WTC11 (cell line): ENCODE measurements around the gene MAPT. TPM values are rescaled to one million over a fixed set of nuclear protein-coding genes. Genes with fewer than 3 reads are reported as not detected.
A peak's percentile ranks its signal among the peaks of the same experiment; 100 is the strongest.

ENCODE experiments used
- ATAC-seq: fragments of 200-7000 bp; cut with Tn5 transposase; 2 replicates; pipeline ENCODE4 v1.10.0; 2021; ENCODE audit warnings: mild to moderate bottlenecking, moderate library complexity
- CTCF ChIA-PET: fragments of 300-600 bp; sonication (Branson Sonifier 250); formaldehyde crosslinking; loops from one replicate; lab custom pipeline; 2021; ENCODE audit warnings: antibody characterized with exemption; lab: Charles Lee
- POLR2A ChIA-PET: fragments of 350-600 bp; sonication (Branson Sonifier 250); formaldehyde crosslinking; loops from one replicate; lab custom pipeline; 2021; ENCODE audit warnings: antibody characterized with exemption; lab: Charles Lee
- DNase-seq: peaks from one replicate; pipeline ENCODE4 v3.0.0; 2021; ENCODE audit warnings: low spot score
- H3K27ac Mint-ChIP-seq: 2 replicates; pipeline ENCODE4 v1.8.0; 2021; ENCODE audit warnings: mixed read lengths
- H3K27me3 Mint-ChIP-seq: 2 replicates; pipeline ENCODE4 v1.8.0; 2021; ENCODE audit warnings: low read depth, mild to moderate bottlenecking, moderate library complexity, mixed read lengths
- H3K36me3 Mint-ChIP-seq: 2 replicates; pipeline ENCODE4 v1.8.0; 2021; ENCODE audit warnings: mixed read lengths
- H3K4me1 Mint-ChIP-seq: 2 replicates; pipeline ENCODE4 v1.8.0; 2022; ENCODE audit warnings: mixed read lengths
- H3K4me3 Mint-ChIP-seq: 2 replicates; pipeline ENCODE4 v1.8.0; 2021; ENCODE audit warnings: mild to moderate bottlenecking, moderate library complexity, mixed read lengths
- H3K9me3 Mint-ChIP-seq: 2 replicates; pipeline ENCODE4 v1.8.0; 2021; ENCODE audit warnings: mixed read lengths
- CREM ChIP-seq: sonication (generic); formaldehyde crosslinking; IDR thresholded peaks from 2 replicates; pipeline ENCODE4 v1.8.1; 2022; ENCODE audit warnings: mild to moderate bottlenecking, missing genetic modification reagents, moderate library complexity
- ELF4 ChIP-seq: sonication (generic); formaldehyde crosslinking; IDR thresholded peaks from 2 replicates; pipeline ENCODE4 v1.8.1; 2022; ENCODE audit warnings: low read depth, mild to moderate bottlenecking, moderate library complexity, missing genetic modification reagents
- GABPB1 ChIP-seq: sonication (generic); formaldehyde crosslinking; IDR thresholded peaks from 2 replicates; pipeline ENCODE4 v1.8.1; 2023; ENCODE audit warnings: mild to moderate bottlenecking, missing genetic modification reagents
- GRHL2 ChIP-seq: fragments of 250-450 bp; sonication (Bioruptor Pico); IDR thresholded peaks from 2 replicates; pipeline ENCODE4 v1.8.0; 2022; ENCODE audit warnings: mild to moderate bottlenecking, moderate library complexity; ENCODE audit not compliant: insufficient replicate concordance, severe bottlenecking
- HMGA2 ChIP-seq: fragments of 250-450 bp; sonication (Bioruptor Pico); IDR thresholded peaks from 2 replicates; pipeline ENCODE4 v1.4.0; 2021; ENCODE audit warnings: mild to moderate bottlenecking, moderate library complexity
- JAZF1 ChIP-seq: fragments of 250-450 bp; sonication (Bioruptor Pico); IDR thresholded peaks from 2 replicates; pipeline ENCODE4 v1.9.0; 2021; ENCODE audit warnings: moderate library complexity, mild to moderate bottlenecking, inconsistent platforms
- MYBL2 ChIP-seq: sonication (generic); formaldehyde crosslinking; IDR thresholded peaks from 2 replicates; pipeline ENCODE4 v1.8.1; 2023; ENCODE audit warnings: mild to moderate bottlenecking, moderate library complexity, missing genetic modification reagents
- NR2C2 ChIP-seq: sonication (generic); formaldehyde crosslinking; IDR thresholded peaks from 2 replicates; pipeline ENCODE4 v1.8.0; 2022; ENCODE audit warnings: mild to moderate bottlenecking, missing genetic modification reagents
- OVOL2 ChIP-seq: fragments of 250-450 bp; sonication (Bioruptor Pico); IDR thresholded peaks from 2 replicates; pipeline ENCODE4 v1.9.0; 2021; ENCODE audit warnings: mild to moderate bottlenecking, borderline replicate concordance
- PRRX2 ChIP-seq: fragments of 250-450 bp; sonication (Bioruptor Pico); IDR thresholded peaks from 2 replicates; pipeline ENCODE4 v1.8.0; 2021; ENCODE audit warnings: mild to moderate bottlenecking
- SMAD4 ChIP-seq: sonication (generic); formaldehyde crosslinking; IDR thresholded peaks from 2 replicates; pipeline ENCODE4 v1.8.0; 2022; ENCODE audit warnings: mild to moderate bottlenecking, missing genetic modification reagents
- SP1 ChIP-seq: sonication (generic); formaldehyde crosslinking; conservative IDR thresholded peaks from 2 replicates; pipeline ENCODE4 v1.8.1; 2022; ENCODE audit warnings: missing genetic modification reagents
- ZBTB21 ChIP-seq: sonication (generic); formaldehyde crosslinking; IDR thresholded peaks from 2 replicates; pipeline ENCODE4 v1.8.1; 2023; ENCODE audit warnings: mild to moderate bottlenecking, missing genetic modification reagents, borderline replicate concordance
- ZNF671 ChIP-seq: fragments of 250-450 bp; sonication (Bioruptor Pico); IDR thresholded peaks from 2 replicates; pipeline ENCODE4 v1.8.0; 2021; ENCODE audit warnings: mild to moderate bottlenecking
- total RNA-seq: library from RNA; stranded (reverse); gene quantifications from 3 replicates; pipeline ENCODE4 v1.2.3, GENCODE V29; 2021
- TF ChIP-seq, protein P1 (sequence below): sonication (generic); formaldehyde crosslinking; conservative IDR thresholded peaks from 2 replicates; pipeline ENCODE4 v1.8.1; 2022; ENCODE audit warnings: mild to moderate bottlenecking, missing genetic modification reagents
- TF ChIP-seq, protein P2 (sequence below): fragments of 250-450 bp; sonication (Bioruptor Pico); IDR thresholded peaks from 2 replicates; pipeline ENCODE4 v2.1.2; 2022; ENCODE audit warnings: mild to moderate bottlenecking, moderate library complexity
- TF ChIP-seq, protein P3 (sequence below): sonication (generic); formaldehyde crosslinking; IDR thresholded peaks from 2 replicates; pipeline ENCODE4 v1.8.1; 2023; ENCODE audit warnings: mild to moderate bottlenecking, missing genetic modification reagents, borderline replicate concordance
- TF ChIP-seq, protein P4 (sequence below): sonication (generic); formaldehyde crosslinking; IDR thresholded peaks from 2 replicates; pipeline ENCODE4 v1.8.1; 2022; ENCODE audit warnings: missing genetic modification reagents, borderline replicate concordance
- TF ChIP-seq, protein P5 (sequence below): fragments of 250-450 bp; sonication (Bioruptor Pico); conservative IDR thresholded peaks from 2 replicates; pipeline ENCODE4 v1.9.0; 2021; ENCODE audit warnings: mild to moderate bottlenecking

The MAPT gene
- total RNA-seq, 1 experiment from 2014 or later, result 2.2 TPM

DNA sequence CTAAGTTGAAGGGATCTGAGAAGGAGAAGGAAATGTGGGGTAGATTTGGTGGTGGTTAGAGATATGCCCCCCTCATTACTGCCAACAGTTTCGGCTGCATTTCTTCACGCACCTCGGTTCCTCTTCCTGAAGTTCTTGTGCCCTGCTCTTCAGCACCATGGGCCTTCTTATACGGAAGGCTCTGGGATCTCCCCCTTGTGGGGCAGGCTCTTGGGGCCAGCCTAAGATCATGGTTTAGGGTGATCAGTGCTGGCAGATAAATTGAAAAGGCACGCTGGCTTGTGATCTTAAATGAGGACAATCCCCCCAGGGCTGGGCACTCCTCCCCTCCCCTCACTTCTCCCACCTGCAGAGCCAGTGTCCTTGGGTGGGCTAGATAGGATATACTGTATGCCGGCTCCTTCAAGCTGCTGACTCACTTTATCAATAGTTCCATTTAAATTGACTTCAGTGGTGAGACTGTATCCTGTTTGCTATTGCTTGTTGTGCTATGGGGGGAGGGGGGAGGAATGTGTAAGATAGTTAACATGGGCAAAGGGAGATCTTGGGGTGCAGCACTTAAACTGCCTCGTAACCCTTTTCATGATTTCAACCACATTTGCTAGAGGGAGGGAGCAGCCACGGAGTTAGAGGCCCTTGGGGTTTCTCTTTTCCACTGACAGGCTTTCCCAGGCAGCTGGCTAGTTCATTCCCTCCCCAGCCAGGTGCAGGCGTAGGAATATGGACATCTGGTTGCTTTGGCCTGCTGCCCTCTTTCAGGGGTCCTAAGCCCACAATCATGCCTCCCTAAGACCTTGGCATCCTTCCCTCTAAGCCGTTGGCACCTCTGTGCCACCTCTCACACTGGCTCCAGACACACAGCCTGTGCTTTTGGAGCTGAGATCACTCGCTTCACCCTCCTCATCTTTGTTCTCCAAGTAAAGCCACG lies 133.0 kb downstream of the MAPT start:
- no peaks in the 10 kb centered on the region for H3K9me3 Mint-ChIP-seq
- POLR2A ChIA-PET, result interaction anchor here (1.0 kb wide), 1 partner anchor 39 kb away, joined by 3 read pairs; no protein-coding TSS in a partner anchor
- H3K27ac Mint-ChIP-seq, result peak overlapping the region; percentile 82
- no peak overlapping the region for H3K4me3 Mint-ChIP-seq
- H3K36me3 Mint-ChIP-seq, result peaks cover 32% of the 10 kb centered on the region
- H3K4me1 Mint-ChIP-seq, result peaks cover 28% of the 10 kb centered on the region
- CTCF ChIA-PET, result interaction anchor here (0.5 to 2.0 kb wide), 5 partner anchors 17 to 899 kb away, joined by 3 to 9 read pairs (median 4); no protein-coding TSS in a partner anchor
- H3K27me3 Mint-ChIP-seq, result no peaks in the 10 kb centered on the region
- peak; percentile 8; the same call in 1 of the 2 replicates for ATAC-seq
- no peak for DNase-seq
- TF ChIP-seq OVOL2 (CRISPR knock-in tag), result no peak
- TF ChIP-seq, protein P1, sequence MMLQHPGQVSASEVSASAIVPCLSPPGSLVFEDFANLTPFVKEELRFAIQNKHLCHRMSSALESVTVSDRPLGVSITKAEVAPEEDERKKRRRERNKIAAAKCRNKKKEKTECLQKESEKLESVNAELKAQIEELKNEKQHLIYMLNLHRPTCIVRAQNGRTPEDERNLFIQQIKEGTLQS, result 0 out of 2 replicates have a peak, but pooled peaks have one; percentile 33

DNA sequence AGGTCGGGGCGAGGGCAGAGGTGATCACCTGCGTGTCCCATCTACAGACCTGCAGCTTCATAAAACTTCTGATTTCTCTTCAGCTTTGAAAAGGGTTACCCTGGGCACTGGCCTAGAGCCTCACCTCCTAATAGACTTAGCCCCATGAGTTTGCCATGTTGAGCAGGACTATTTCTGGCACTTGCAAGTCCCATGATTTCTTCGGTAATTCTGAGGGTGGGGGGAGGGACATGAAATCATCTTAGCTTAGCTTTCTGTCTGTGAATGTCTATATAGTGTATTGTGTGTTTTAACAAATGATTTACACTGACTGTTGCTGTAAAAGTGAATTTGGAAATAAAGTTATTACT lies 133.6 kb downstream of the MAPT start:
- ATAC-seq, result no peak
- H3K4me3 Mint-ChIP-seq, result no peak overlapping the region
- POLR2A ChIA-PET, result no interaction called here

DNA sequence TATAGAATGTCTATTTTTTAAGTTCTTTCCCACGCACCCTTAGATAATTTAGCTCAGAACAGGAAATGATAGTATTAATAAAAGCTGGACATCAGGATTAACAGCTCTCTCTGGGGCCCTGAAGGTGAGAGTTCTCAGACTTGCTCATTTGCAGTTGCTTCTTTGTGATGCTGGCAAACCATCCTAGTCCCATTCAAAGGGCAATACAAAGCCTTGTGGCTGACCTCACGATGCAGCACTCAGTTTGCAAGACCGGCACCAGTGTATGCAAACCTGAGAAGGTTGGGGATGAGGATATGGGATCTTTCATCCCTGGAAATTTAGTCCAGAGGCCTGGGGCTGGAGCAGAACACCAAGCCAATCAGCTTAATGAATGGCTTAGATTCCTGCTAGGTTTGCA lies 134.0 kb downstream of the MAPT start:
- H3K36me3 Mint-ChIP-seq, result peaks cover 42% of the 10 kb centered on the region
- no peaks in the 10 kb centered on the region for H3K27me3 Mint-ChIP-seq
- H3K4me3 Mint-ChIP-seq, result no peak overlapping the region
- peak overlapping the region; percentile 82; the same call in 1 of the 2 replicates for H3K27ac Mint-ChIP-seq
- ChIA-PET POLR2A (no interaction called here), CTCF (interaction anchor here (2.0 kb wide), 1 partner anchor 16 kb away, joined by 9 read pairs; no protein-coding TSS in a partner anchor)
- peaks cover 28% of the 10 kb centered on the region for H3K4me1 Mint-ChIP-seq
- no peak for ATAC-seq
- DNase-seq, result no peak
- no peaks in the 10 kb centered on the region for H3K9me3 Mint-ChIP-seq
- TF ChIP-seq SP1, result no peak
- TF ChIP-seq ZBTB21, result no peak
- TF ChIP-seq JAZF1 (CRISPR knock-in tag), result no peak
- TF ChIP-seq MYBL2, result no peak
- TF ChIP-seq NR2C2 (CRISPR knock-in tag), result no peak
- no peak for TF ChIP-seq ELF4 (CRISPR knock-in tag)
- no peak for TF ChIP-seq CREM (CRISPR knock-in tag)
- TF ChIP-seq GABPB1 (CRISPR knock-in tag), result no peak
- no peak for TF ChIP-seq HMGA2 (CRISPR knock-in tag)
- TF ChIP-seq, protein P2, sequence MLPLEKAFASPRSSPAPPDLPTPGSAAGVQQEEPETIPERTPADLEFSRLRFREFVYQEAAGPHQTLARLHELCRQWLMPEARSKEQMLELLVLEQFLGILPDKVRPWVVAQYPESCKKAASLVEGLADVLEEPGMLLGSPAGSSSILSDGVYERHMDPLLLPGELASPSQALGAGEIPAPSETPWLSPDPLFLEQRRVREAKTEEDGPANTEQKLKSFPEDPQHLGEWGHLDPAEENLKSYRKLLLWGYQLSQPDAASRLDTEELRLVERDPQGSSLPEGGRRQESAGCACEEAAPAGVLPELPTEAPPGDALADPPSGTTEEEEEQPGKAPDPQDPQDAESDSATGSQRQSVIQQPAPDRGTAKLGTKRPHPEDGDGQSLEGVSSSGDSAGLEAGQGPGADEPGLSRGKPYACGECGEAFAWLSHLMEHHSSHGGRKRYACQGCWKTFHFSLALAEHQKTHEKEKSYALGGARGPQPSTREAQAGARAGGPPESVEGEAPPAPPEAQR (CRISPR knock-in tag), result no peak
- TF ChIP-seq OVOL2 (CRISPR knock-in tag), result no peak
- TF ChIP-seq, protein P3, sequence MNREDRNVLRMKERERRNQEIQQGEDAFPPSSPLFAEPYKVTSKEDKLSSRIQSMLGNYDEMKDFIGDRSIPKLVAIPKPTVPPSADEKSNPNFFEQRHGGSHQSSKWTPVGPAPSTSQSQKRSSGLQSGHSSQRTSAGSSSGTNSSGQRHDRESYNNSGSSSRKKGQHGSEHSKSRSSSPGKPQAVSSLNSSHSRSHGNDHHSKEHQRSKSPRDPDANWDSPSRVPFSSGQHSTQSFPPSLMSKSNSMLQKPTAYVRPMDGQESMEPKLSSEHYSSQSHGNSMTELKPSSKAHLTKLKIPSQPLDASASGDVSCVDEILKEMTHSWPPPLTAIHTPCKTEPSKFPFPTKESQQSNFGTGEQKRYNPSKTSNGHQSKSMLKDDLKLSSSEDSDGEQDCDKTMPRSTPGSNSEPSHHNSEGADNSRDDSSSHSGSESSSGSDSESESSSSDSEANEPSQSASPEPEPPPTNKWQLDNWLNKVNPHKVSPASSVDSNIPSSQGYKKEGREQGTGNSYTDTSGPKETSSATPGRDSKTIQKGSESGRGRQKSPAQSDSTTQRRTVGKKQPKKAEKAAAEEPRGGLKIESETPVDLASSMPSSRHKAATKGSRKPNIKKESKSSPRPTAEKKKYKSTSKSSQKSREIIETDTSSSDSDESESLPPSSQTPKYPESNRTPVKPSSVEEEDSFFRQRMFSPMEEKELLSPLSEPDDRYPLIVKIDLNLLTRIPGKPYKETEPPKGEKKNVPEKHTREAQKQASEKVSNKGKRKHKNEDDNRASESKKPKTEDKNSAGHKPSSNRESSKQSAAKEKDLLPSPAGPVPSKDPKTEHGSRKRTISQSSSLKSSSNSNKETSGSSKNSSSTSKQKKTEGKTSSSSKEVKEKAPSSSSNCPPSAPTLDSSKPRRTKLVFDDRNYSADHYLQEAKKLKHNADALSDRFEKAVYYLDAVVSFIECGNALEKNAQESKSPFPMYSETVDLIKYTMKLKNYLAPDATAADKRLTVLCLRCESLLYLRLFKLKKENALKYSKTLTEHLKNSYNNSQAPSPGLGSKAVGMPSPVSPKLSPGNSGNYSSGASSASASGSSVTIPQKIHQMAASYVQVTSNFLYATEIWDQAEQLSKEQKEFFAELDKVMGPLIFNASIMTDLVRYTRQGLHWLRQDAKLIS (CRISPR knock-in tag), result no peak

More for the DNA sequence above, 133.6 kb downstream of the MAPT start:
- DNase-seq, result no peak
- no peaks in the 10 kb centered on the region for H3K27me3 Mint-ChIP-seq
- TF ChIP-seq ZNF671 (CRISPR knock-in tag) (no peak), PRRX2 (CRISPR knock-in tag) (no peak), GRHL2 (CRISPR knock-in tag) (no peak), SMAD4 (CRISPR knock-in tag) (no peak)
- TF ChIP-seq, protein P4, sequence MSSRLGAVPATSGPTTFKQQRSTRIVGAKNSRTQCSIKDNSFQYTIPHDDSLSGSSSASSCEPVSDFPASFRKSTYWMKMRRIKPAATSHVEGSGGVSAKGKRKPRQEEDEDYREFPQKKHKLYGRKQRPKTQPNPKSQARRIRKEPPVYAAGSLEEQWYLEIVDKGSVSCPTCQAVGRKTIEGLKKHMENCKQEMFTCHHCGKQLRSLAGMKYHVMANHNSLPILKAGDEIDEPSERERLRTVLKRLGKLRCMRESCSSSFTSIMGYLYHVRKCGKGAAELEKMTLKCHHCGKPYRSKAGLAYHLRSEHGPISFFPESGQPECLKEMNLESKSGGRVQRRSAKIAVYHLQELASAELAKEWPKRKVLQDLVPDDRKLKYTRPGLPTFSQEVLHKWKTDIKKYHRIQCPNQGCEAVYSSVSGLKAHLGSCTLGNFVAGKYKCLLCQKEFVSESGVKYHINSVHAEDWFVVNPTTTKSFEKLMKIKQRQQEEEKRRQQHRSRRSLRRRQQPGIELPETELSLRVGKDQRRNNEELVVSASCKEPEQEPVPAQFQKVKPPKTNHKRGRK (CRISPR knock-in tag), result no peak
- TF ChIP-seq, protein P5, sequence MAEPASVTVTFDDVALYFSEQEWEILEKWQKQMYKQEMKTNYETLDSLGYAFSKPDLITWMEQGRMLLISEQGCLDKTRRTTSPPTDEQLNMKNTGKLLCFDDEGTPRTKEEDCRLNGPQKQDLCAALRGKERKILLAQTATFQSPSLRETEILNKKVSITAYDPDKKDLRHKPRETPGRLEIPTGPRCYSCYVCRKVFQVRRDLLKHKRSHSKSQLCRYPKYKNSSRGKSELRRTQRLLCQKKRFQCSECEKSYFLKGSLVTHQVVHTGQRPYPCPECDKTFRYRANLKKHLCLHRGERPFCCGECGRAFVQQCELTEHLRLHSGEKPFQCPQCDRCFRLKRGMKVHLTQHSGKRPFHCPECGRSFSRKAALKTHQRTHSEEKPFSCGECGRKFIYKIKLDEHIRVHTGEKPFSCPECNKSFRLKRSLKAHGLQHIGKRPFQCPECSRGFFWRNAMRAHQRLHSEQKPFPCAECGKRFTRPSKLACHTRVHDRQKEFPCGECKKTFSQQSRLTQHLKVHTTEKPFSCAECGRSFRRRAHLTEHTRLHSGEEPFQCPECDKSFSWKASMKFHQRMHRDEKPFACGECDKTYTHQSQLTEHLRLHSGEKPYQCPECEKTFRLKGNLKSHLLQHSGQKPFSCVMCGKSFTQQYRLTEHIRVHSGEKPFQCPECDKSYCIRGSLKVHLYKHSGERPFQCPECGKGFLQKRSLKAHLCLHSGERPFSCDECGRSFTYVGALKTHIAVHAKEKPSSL (CRISPR knock-in tag), result no peak
- peak overlapping the region; percentile 82 for H3K27ac Mint-ChIP-seq
- H3K4me1 Mint-ChIP-seq, result peaks cover 28% of the 10 kb centered on the region
- H3K36me3 Mint-ChIP-seq, result peaks cover 38% of the 10 kb centered on the region
- no peaks in the 10 kb centered on the region for H3K9me3 Mint-ChIP-seq
- CTCF ChIA-PET, result interaction anchor here (0.6 to 2.0 kb wide), 3 partner anchors 17 to 898 kb away, joined by 4 to 9 read pairs (median 4); no protein-coding TSS in a partner anchor
